Adrenal gland (tissue), 5 donors: ENCODE results near the gene APP.

Source experiments
- POLR2A ChIP-seq, 2 donors: fragments of 450-650 bp; IDR thresholded peaks; one replicate each; pipeline ENCODE4 v1.6.1; 2017; ENCODE audit warnings: antibody characterized with exemption in 2 of 2, mild to moderate bottlenecking in 2 of 2, moderate library complexity in 1 of 2
- TF ChIP-seq, protein P1 (sequence below), 6 experiments: fragments of 450-650 bp in 4 of 6; fragments of 200-600 bp in 2 of 6; sonication (generic) in 1 of 6; IDR thresholded peaks; 1 replicate in 5 of 6; 2 replicates in 1 of 6; pipeline versions ENCODE4 v1.5.1 to v1.8.0; 2016 to 2021; ENCODE audit warnings: antibody characterized with exemption in 6 of 6, mild to moderate bottlenecking in 2 of 6, moderate library complexity in 1 of 6
- donor health status: DM: no; HTN: no; CAD: no.

DNA sequence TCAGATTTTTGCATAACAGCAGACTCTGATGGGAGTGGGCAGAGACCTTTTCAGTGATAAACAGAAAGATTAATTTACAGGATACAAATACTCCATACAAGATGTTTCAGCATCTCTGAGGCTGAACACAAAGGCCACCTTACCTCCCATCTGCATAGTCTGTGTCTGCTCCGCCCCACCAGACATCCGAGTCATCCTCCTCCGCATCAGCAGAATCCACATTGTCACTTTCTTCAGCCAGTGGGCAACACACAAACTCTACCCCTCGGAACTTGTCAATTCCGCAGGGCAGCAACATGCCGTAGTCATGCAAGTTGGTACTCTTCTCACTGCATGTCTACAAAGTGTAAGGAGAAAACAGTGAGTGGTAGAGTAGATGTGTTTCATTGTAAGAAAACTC lies 119.7 kb downstream of the APP start:
- TF ChIP-seq, protein P1, sequence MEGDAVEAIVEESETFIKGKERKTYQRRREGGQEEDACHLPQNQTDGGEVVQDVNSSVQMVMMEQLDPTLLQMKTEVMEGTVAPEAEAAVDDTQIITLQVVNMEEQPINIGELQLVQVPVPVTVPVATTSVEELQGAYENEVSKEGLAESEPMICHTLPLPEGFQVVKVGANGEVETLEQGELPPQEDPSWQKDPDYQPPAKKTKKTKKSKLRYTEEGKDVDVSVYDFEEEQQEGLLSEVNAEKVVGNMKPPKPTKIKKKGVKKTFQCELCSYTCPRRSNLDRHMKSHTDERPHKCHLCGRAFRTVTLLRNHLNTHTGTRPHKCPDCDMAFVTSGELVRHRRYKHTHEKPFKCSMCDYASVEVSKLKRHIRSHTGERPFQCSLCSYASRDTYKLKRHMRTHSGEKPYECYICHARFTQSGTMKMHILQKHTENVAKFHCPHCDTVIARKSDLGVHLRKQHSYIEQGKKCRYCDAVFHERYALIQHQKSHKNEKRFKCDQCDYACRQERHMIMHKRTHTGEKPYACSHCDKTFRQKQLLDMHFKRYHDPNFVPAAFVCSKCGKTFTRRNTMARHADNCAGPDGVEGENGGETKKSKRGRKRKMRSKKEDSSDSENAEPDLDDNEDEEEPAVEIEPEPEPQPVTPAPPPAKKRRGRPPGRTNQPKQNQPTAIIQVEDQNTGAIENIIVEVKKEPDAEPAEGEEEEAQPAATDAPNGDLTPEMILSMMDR (IDR thresholded peaks at IDR 0.05) = no peak
- TF ChIP-seq POLR2A (IDR thresholded peaks at IDR 0.05) = no peak
